Body of pancreas (tissue), 4 donors: ENCODE measurements around the gene KLHL6. TPM values are rescaled to one million over a fixed set of nuclear protein-coding genes. Genes with fewer than 3 reads are reported as not detected.
"Not testable (repeated sequence)": the region's sequence is repeated elsewhere in the genome, so short reads cannot be mapped to it uniquely, and the experiment has no call there.

Source experiments
- ATAC-seq: fragments of 150-250 bp; one replicate; pipeline ENCODE4 v1.9.1; 2016
- DNase-seq, 4 donors: peaks; one replicate each; pipeline ENCODE4 v3.0.0-alpha.2; 2019
- H3K27ac ChIP-seq, 4 donors: fragments of 200-600 bp; sonication (generic); 1 replicate in 3 of 4; 2 replicates in 1 of 4; pipeline versions ENCODE4 v1.5.1 to v1.6.1; 2016 to 2019; ENCODE audit warnings: mild to moderate bottlenecking in 1 of 4, mixed read lengths in 1 of 4, moderate library complexity in 1 of 4
- H3K27me3 ChIP-seq, 2 donors: fragments of 200-600 bp; sonication (generic); one replicate each; pipeline ENCODE4 v1.6.0; 2016; ENCODE audit warnings: mild to moderate bottlenecking in 1 of 2
- H3K36me3 ChIP-seq, 2 donors: fragments of 200-600 bp; sonication (generic); replicated peaks in 1 of 2; 2 replicates each; pipeline ENCODE4 v1.5.1; 2016; ENCODE audit warnings: low read depth in 2 of 2; ENCODE audit not compliant: insufficient read depth in 1 of 2
- H3K4me1 ChIP-seq: fragments of 200-600 bp; sonication (generic); one replicate; pipeline ENCODE4 v1.6.0; 2016
- H3K4me3 ChIP-seq, 2 donors: fragments of 200-600 bp; sonication (generic); 1 replicate in 1 of 2; 2 replicates in 1 of 2; pipeline ENCODE4 v1.5.1; 2016 to 2019
- H3K9me3 ChIP-seq, 3 donors: fragments of 200-600 bp; sonication (generic); 1 replicate in 2 of 3; 2 replicates in 1 of 3; pipeline ENCODE4 v1.5.1; 2016
- POLR2A ChIP-seq, 3 donors: fragments of 450-650 bp; IDR thresholded peaks; one replicate each; pipeline ENCODE4 v1.6.1; 2016; ENCODE audit warnings: antibody characterized with exemption in 3 of 3, mild to moderate bottlenecking in 2 of 3
- WGBS, 2 donors: methylation state at CpG; one replicate each; pipeline ENCODE4 v1.1.5; 2017; 5-methylcytosine and 5-hydroxymethylcytosine counted together
- intact Hi-C: fragments of 100-400 bp; cut with DNase I; formaldehyde crosslinking; loops from one replicate; pipeline ENCODE4 v1.15.1; 2023
- total RNA-seq, 2 donors: library from RNA; depleted of rRNA; stranded (reverse); fragments of >200 nt; gene quantifications; one replicate each; pipeline ENCODE4 v1.1.0, GENCODE V29; 2016
- TF ChIP-seq, protein P1 (sequence below), 7 experiments: fragments of 450-650 bp in 4 of 7; fragments of 200-600 bp in 3 of 7; sonication (generic) in 3 of 7; IDR thresholded peaks; one replicate each; pipeline ENCODE4 v1.5.1; 2016 to 2019; ENCODE audit warnings: antibody characterized with exemption in 7 of 7

Gene KLHL6
- total RNA-seq, 2 donors from 2014 or later: 1.6 TPM

DNA sequence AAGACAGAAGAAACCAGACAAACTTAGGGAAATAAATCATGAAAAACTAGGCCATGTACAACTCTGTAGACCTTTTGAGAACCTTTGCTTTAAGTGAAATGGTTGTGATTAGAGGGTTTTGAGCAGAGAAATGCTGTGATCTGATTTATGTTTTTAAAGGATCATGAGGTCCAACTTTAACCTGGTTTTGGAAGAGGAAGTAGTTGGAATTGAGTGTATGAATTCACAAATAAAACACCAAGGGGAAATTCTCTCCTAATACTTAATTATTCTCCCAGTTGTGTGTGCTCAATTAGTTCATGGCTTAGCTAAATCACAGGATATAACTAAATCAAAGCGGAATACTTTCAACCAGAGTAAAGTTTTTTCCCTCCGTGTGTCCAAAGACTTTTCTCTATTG, 81.5 kb downstream of the KLHL6 start:
- TF ChIP-seq POLR2A (IDR thresholded peaks at IDR 0.05): no peak
- TF ChIP-seq, protein P1, sequence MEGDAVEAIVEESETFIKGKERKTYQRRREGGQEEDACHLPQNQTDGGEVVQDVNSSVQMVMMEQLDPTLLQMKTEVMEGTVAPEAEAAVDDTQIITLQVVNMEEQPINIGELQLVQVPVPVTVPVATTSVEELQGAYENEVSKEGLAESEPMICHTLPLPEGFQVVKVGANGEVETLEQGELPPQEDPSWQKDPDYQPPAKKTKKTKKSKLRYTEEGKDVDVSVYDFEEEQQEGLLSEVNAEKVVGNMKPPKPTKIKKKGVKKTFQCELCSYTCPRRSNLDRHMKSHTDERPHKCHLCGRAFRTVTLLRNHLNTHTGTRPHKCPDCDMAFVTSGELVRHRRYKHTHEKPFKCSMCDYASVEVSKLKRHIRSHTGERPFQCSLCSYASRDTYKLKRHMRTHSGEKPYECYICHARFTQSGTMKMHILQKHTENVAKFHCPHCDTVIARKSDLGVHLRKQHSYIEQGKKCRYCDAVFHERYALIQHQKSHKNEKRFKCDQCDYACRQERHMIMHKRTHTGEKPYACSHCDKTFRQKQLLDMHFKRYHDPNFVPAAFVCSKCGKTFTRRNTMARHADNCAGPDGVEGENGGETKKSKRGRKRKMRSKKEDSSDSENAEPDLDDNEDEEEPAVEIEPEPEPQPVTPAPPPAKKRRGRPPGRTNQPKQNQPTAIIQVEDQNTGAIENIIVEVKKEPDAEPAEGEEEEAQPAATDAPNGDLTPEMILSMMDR (IDR thresholded peaks at IDR 0.05): no peak
- Histone ChIP-seq H3K36me3 (no peaks in the 10 kb centered on the region), H3K4me3 (no peak overlapping the region), H3K27me3 (no peaks in the 10 kb centered on the region), H3K4me1 (peaks cover 7% of the 10 kb centered on the region), H3K9me3 (no peaks in the 10 kb centered on the region), H3K27ac (no peak overlapping the region)
- WGBS, 2 donors: 86 to 87% methylated on average over 2 of the region's 2 CpGs
- ATAC-seq (no peak), DNase-seq (no peak)
- intact Hi-C loops: no loop called here

DNA sequence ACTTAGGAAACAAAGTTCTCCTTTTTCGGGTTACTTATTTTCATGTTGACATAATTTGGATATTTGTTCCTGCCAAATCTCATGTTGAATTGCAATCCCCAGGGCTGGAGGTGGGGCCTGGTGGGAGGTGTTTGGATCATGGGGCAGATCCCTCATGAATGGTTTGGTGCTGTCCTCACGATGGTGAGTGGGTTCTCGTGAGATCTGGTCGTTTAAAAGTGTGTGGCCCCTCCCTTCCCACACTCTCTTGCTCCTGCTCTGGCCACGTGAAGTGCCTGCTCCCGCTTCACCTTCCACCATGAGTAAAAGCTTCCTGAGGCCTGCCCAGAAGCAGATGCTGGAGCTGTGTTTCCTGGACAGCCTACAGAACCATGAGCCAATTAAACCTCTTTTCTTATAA, 83.4 kb downstream of the KLHL6 start:
- no peaks in the 10 kb centered on the region for H3K36me3 ChIP-seq
- no peaks in the 10 kb centered on the region for H3K9me3 ChIP-seq
- 55 to 57% methylated on average over 6 of the region's 6 CpGs for WGBS, 2 donors
- intact Hi-C loops: no loop called here
- DNase-seq: no peak
- H3K27me3 ChIP-seq: no peaks in the 10 kb centered on the region
- no peak for ATAC-seq
- TF ChIP-seq POLR2A (IDR thresholded peaks at IDR 0.05): no peak
- TF ChIP-seq, protein P1 (IDR thresholded peaks at IDR 0.05): no peak
- peaks cover 8% of the 10 kb centered on the region for H3K4me1 ChIP-seq
- H3K27ac ChIP-seq: no peak overlapping the region
- H3K4me3 ChIP-seq: no peak overlapping the region

DNA sequence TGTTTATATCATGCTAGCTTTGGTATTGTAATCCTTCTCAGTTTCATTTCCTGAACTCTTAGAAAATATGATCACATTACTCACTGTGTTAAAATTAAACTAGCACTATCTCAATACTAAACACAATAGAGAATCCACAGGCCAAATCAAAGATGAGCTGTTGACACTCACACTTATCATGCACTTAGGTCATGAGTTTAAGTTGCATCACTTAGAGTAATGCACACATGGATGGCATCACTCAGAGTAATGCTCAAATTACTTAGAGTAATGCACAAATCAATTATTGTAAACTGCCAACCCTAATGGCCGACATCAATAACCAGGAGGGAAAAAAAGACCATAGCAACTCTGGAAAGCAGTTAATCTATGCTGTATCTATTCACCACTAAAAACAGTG, 87.1 kb downstream of the KLHL6 start:
- WGBS, 2 donors: 62 to 80% methylated on average over 1 of the region's 1 CpG
- intact Hi-C loops: loop anchor here (5.0 kb wide), 1 partner anchor 299 kb away; no protein-coding TSS in a partner anchor

DNA sequence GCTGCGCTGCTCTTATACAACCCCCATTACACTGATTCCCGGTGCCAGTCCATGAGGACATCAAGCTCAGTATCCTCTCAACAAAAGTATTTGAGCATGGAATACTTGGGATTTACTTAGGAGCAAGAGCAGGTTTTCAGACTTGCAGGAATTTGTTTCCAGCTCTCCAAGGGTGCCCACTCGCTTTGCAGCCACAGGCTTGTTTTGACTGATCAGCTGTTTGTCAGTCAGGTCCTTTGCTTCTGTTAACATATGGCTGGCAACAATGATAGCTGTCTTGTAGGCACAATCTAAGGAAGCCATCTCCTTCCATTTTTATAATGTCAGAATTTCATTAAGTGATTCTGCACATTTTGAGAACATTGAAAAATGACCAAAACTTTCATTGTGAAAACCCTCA, 88.9 kb downstream of the KLHL6 start:
- 78 to 87% methylated on average over 3 of the region's 3 CpGs for WGBS, 2 donors
- Histone ChIP-seq H3K36me3 (no peaks in the 10 kb centered on the region), H3K27ac (no peak overlapping the region), H3K9me3 (no peaks in the 10 kb centered on the region), H3K4me3 (no peak overlapping the region), H3K27me3 (no peaks in the 10 kb centered on the region), H3K4me1 (peaks cover 19% of the 10 kb centered on the region)
- TF ChIP-seq POLR2A (IDR thresholded peaks at IDR 0.05): no peak
- TF ChIP-seq, protein P1 (IDR thresholded peaks at IDR 0.05): no peak
- DNase-seq (no peak), ATAC-seq (no peak)
- intact Hi-C loops: loop anchor here (5.0 kb wide), 1 partner anchor 301 kb away; no protein-coding TSS in a partner anchor

More for the DNA sequence above, 87.1 kb downstream of the KLHL6 start:
- no peak for ATAC-seq
- Histone ChIP-seq H3K27ac (no peak overlapping the region), H3K27me3 (no peaks in the 10 kb centered on the region), H3K9me3 (no peaks in the 10 kb centered on the region), H3K36me3 (no peaks in the 10 kb centered on the region), H3K4me1 (peaks cover 19% of the 10 kb centered on the region), H3K4me3 (no peak overlapping the region)
- TF ChIP-seq, protein P1 (IDR thresholded peaks at IDR 0.05): no peak
- no peak for TF ChIP-seq POLR2A (IDR thresholded peaks at IDR 0.05)
- no peak for DNase-seq

DNA sequence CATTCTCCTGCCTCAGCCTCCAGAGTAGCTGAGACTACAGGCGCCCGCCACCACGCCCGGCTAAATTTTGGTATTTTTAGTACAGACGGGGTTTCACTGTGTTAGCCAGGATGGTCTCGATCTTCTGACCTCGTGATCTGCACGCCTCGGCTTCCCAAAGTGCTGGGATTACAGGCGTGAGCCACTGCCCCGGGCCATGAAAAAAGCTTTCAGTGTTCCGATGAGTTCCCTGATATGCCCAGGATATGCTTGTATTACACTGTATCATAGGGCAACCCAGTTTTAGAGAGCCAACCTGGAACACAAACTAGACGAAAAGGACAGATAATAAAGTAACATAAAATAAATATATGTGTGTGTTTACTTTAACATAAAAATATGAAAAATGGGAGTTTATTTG, 89.8 kb downstream of the KLHL6 start:
- WGBS, 2 donors: 82 to 84% methylated on average over 13 of the region's 13 CpGs
- H3K27ac ChIP-seq, H3K4me3 ChIP-seq, H3K27me3 ChIP-seq, H3K36me3 ChIP-seq, H3K9me3 ChIP-seq, DNase-seq, ATAC-seq: not testable (repeated sequence)
- intact Hi-C loops: loop anchor here (5.0 kb wide), 1 partner anchor 302 kb away; no protein-coding TSS in a partner anchor
- peaks cover 19% of the 10 kb centered on the region for H3K4me1 ChIP-seq
